ENCODE data around the gene TSEN54.

Gene TSEN54

DNA sequence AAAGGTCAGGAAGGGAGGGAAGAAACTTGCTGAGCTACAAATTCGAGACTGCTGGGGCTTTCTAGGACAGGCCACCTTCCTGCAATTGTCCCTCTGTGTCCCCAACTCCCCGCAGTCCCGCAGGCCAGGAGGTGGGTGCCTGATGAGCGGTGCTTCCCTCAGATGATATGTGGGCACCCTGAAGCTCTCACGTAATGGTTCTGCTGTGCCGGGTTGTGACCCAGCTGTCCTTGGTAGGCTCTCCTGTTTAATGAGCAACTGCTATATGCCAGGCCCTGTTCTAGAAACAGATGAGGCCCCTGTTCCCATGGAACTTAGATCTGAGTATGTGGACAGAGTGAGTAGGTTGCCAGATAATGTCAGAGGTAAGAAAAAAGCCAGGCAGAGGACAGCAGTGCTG, 49.3 kb downstream of the TSEN54 start:
- DNase-seq (ENCODE audit: low spot score): no peak

DNA sequence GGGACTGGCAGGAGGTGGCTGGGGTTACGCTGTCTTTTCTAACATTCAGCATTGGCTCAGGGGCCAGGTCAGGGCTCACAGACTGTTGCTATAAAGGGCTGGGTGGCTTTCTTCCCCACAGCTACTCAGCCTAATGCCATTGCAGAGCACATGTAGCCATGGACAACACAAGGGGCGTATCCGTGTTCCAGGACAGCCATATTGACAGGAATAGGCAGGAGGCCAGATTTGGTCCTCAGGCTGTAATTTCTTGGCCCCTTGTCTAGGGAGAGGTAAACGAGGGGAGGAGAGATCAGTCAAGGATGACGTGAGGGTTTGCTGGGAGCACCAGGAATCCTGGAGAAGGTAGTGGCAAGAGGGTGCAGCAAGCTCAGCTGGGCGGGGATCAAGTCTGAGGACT, 50.1 kb downstream of the TSEN54 start:
- DNase-seq (ENCODE audit: low spot score): no peak

DNA sequence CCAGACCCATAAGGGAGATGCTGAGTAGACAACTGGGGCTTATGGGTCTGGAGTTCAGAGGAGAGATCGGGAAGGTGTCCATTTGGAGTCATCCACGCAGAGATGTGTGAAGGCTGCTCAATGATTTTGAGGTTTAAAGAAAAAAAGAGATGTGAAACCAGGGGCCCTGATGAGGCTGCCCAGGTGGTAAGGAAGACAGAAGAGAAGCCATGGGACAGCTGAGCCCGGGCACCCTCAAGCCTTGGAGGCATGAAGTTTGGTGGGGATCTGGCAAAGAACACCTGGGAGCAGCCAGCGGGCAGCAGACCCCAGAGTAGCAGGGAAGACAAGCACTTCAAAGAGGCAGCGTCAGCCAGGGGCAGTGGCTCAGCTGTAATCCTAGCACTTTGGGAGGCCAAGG, 50.5 kb downstream of the TSEN54 start:
- no peak for DNase-seq (ENCODE audit: low spot score)

DNA sequence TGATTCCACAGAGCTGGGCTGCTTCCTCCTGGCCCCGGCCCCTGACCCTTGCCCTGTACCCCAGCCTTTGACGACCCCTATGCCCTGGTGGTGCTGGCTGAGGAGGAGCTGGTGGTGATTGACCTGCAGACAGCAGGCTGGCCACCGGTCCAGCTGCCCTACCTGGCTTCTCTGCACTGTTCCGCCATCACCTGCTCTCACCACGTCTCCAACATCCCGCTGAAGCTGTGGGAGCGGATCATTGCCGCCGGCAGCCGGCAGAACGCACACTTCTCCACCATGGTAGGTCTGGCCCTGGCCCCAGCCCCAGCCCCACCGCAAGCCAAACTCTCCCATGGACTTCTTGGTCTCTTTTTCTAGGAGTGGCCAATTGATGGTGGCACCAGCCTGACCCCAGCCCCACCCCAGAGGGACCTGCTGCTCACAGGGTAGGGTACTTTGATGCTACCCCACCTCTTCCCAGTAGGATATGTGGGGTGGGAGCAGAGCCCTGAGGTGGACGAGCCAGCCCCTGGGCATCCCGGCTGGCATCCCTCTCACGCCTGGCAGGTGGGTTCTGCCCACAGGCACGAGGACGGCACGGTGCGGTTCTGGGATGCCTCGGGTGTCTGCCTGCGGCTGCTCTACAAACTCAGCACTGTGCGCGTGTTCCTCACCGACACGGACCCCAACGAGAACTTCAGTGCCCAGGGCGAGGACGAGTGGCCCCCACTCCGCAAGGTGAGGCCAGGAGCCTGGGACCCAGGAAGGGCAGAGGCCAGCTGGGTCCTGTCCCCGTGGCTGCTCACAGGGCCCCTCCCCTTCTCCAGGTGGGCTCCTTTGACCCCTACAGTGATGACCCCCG, 52.3 kb downstream of the TSEN54 start:
- DNase-seq (ENCODE audit: low spot score): no peak

DNA sequence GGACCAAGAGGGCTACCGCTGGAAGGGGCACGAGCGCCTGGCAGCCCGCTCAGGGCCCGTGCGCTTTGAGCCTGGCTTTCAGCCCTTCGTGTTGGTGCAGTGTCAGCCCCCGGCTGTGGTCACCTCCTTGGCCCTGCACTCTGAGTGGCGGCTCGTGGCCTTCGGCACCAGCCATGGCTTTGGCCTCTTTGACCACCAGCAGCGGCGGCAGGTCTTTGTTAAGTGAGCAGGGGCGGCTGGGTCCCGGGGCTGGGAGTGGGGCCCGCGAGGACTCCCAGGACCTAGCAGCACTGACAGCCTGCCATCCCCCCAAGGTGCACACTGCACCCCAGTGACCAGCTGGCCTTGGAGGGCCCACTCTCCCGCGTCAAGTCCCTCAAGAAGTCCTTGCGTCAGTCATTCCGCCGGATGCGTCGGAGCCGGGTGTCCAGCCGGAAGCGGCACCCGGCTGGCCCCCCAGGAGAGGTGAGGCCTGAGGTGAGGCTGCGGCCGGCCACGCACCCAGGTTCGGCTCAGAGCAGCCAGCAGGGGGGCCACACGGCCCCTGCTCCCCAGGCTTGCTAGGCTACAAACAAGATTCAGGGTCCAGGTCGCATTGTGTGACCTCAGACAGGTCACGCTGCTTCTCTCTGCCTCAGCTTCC, 53.8 kb downstream of the TSEN54 start:
- no peak for DNase-seq (ENCODE audit: low spot score)

DNA sequence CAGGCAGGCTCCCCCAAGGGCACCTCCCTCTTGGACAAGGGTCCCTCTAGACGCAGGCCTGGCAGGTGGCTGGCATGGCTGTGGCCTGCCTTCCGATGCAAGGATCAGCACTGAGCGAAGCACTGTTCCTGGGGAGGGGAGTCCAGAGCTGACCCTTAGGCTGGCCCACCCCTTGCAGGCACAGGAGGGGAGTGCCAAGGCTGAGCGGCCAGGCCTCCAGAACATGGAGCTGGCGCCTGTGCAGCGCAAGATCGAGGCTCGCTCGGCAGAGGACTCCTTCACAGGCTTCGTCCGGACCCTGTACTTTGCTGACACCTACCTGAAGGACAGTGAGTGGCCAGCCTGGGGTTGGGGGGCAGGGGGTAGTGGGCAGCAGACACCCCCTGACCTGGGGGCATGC, 54.4 kb downstream of the TSEN54 start:
- DNase-seq (ENCODE audit: low spot score): no peak

DNA sequence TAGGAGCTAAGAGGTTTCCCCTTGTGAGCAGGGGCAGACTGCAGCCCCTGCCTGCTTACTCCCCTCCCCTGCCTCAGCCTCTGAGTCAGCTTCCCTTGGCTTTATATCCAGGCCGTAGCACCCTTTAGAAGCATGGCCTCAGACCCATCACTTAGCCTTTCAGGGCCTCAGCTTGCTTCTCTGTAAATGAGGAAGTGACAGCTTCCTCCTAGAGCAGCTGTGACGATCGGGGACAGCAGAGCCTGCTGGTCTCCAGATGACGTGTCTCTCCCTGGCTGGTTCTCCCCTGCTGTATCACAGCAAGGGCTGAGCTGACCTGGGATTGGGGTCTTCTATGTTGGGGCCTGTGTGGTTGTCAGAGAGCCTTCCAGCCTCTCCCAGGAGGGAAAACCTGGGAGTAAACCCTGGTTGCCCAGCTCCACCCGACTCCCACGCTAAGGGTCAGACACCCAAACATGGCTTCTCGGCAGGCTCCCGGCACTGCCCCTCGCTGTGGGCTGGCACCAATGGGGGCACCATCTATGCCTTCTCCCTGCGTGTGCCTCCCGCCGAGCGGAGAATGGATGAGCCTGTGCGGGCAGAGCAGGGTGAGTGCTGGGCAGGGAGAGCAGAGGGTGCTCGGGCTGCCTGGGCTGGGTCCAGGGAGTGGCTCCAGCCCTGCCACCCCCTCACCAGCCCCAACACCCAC, 55.0 kb downstream of the TSEN54 start:
- DNase-seq (ENCODE audit: low spot score): no peak

DNA sequence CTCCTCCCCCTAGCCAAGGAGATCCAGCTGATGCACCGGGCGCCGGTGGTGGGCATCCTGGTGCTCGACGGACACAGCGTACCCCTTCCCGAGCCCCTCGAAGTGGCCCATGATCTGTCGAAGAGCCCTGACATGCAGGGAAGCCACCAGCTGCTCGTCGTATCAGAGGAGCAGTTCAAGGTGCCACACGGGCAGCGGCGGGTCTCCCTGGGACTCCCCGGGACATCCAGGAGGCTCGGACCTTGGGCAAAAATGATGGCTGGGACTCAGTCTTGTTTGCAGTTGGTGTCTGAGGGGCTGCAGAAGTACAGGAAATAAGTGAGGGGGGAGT, 55.5 kb downstream of the TSEN54 start:
- DNase-seq (ENCODE audit: low spot score): no peak

DNA sequence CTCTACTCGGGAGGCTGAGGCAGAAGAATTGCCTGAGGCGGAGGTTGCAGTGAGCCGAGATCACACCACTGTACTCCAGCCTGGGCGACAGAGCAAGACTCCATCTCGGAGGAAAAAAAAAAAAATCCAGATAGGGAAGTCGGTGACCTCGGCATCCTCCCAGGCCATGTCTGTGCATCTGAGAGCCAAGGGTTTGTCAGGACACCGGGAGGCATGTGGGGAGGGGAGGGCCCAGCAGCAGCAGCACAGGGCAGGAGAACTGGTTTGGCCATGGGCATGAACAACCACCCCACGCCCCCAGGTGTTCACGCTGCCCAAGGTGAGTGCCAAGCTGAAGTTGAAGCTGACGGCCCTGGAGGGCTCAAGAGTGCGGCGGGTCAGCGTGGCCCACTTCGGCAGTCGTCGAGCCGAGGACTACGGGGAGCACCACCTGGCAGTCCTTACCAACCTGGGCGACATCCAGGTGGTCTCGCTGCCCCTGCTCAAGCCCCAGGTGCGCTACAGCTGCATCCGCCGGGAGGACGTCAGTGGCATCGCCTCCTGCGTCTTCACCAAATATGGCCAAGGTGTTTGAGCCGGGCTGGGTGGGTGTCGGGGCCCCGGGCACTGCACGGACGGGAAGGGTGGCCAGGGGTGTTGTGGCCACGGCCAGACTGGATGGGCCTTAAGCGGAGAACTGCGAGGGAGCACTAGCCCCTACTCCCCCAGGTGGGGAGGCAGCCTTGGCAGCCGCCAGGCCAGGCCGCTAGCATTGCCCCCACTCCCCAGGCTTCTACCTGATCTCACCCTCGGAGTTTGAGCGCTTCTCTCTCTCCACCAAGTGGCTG, 56.6 kb downstream of the TSEN54 start:
- no peak for DNase-seq (ENCODE audit: low spot score)

DNA sequence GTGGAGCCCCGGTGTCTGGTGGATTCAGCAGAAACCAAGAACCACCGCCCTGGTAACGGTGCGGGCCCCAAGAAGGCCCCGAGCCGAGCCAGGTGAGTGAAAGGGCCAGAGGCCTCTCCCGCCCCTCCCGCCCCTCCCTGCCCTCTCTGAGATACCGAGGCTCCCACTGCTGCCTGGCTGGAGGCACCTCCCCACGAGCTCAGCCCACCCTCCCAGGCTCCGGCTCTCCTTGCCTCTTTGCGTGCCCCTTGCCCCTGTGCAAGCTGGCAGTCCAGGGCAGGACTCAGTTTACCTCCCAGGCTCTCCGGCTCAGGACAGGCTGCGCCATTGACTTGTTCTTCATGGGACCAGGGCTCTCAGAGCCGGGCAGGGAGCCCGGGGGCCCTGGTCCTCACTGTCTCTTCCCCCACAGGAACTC, 57.2 kb downstream of the TSEN54 start:
- no peak for DNase-seq (ENCODE audit: low spot score)

DNA sequence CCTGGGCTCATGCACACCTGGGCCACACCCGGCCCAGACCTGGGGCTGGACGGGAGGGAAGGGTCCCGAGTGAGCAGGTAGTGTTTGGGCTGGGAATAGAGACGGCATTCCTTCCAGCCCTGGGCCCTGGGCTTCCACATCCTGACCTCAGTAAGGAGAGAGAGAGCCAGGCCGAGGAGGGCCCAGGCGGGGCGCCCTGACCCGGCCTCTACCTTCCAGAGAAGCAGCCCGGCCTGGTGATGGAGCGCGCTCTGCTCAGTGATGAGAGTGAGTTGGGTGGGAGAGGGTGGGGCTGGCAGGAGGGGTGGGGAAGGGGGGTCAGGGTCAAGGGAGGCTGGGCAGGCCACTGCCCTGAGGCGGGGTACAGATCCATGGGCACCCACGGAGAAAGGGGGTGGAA, 57.7 kb downstream of the TSEN54 start:
- DNase-seq (ENCODE audit: low spot score): no peak

All from ecto neural progenitor cell (in vitro differentiated cells).